Mesendoderm (in vitro differentiated cells): ENCODE results near the gene HESX1.

Experiments used
- DNase-seq: peaks from one replicate; pipeline ENCODE4 v3.0.0; 2013
- H2AK5ac ChIP-seq: 2 replicates; pipeline ENCODE4 v1.6.1; 2013; ENCODE audit warnings: low read length, inconsistent platforms
- H2BK120ac ChIP-seq: 2 replicates; pipeline ENCODE4 v1.6.1; 2013; ENCODE audit warnings: low read depth, mild to moderate bottlenecking, low read length, moderate library complexity, mixed read lengths
- H2BK15ac ChIP-seq: replicated peaks from 2 replicates; pipeline ENCODE4 v1.6.1; 2013; ENCODE audit warnings: low read depth, mild to moderate bottlenecking, moderate library complexity
- H2BK5ac ChIP-seq: 2 replicates; pipeline ENCODE4 v1.6.1; 2013; ENCODE audit warnings: low read length, inconsistent platforms
- H3K18ac ChIP-seq: 2 replicates; pipeline ENCODE4 v1.6.1; 2013; ENCODE audit warnings: mild to moderate bottlenecking, low read length, mixed read lengths
- H3K23ac ChIP-seq: one replicate; pipeline ENCODE4 v1.6.1; 2013; ENCODE audit warnings: low read length
- H3K27ac ChIP-seq: 2 replicates; pipeline ENCODE4 v1.5.1; 2013; ENCODE audit warnings: low read depth, mild to moderate bottlenecking, inconsistent platforms, low read length, moderate library complexity
- H3K27me3 ChIP-seq: 2 replicates; pipeline ENCODE4 v1.6.1; 2013; ENCODE audit warnings: low read length, control low read depth, mild to moderate bottlenecking, inconsistent platforms; ENCODE audit not compliant: insufficient read depth, poor library complexity
- H3K36me3 ChIP-seq: 2 replicates; pipeline ENCODE4 v1.6.1; 2013; ENCODE audit warnings: low read length, inconsistent platforms; ENCODE audit not compliant: control insufficient read depth, insufficient read depth
- H3K4ac ChIP-seq: one replicate; pipeline ENCODE4 v1.6.1; 2013; ENCODE audit warnings: low read depth, mild to moderate bottlenecking, low read length, moderate library complexity
- H3K4me1 ChIP-seq: 2 replicates; pipeline ENCODE4 v1.6.1; 2013; ENCODE audit warnings: low read depth, low read length, inconsistent platforms; ENCODE audit not compliant: control insufficient read depth
- H3K4me2 ChIP-seq: 2 replicates; pipeline ENCODE4 v1.6.1; 2013; ENCODE audit warnings: low read length
- H3K4me3 ChIP-seq: 2 replicates; pipeline ENCODE4 v1.5.1; 2013; ENCODE audit warnings: mild to moderate bottlenecking, low read length
- H3K56ac ChIP-seq: one replicate; pipeline ENCODE4 v1.6.1; 2013; ENCODE audit warnings: low read length
- H3K79me1 ChIP-seq: 2 replicates; pipeline ENCODE4 v1.6.1; 2013; ENCODE audit warnings: low read length, inconsistent platforms
- H3K79me2 ChIP-seq: 2 replicates; pipeline ENCODE4 v1.6.1; 2013; ENCODE audit warnings: mild to moderate bottlenecking, low read length; ENCODE audit not compliant: control insufficient read depth, insufficient read depth
- H3K9ac ChIP-seq: 2 replicates; pipeline ENCODE4 v1.6.1; 2013; ENCODE audit warnings: low read length, inconsistent platforms
- H4K5ac ChIP-seq: one replicate; pipeline ENCODE4 v1.6.1; 2013; ENCODE audit warnings: low read length
- H4K8ac ChIP-seq: one replicate; pipeline ENCODE4 v1.6.1; 2013; ENCODE audit warnings: low read depth, mild to moderate bottlenecking, control low read depth, low read length, moderate library complexity
- WGBS: extraction: QIAGEN DNeasy Blood & Tissue Kit; methylation state at CpG from one replicate; pipeline ENCODE4 v1.1.7; 2013; ENCODE audit warnings: low lambda C conversion rate, missing lambda C conversion rate; ENCODE audit not compliant: insufficient coverage; ENCODE audit errors: extremely low coverage; 5-methylcytosine and 5-hydroxymethylcytosine counted together

Gene HESX1

DNA sequence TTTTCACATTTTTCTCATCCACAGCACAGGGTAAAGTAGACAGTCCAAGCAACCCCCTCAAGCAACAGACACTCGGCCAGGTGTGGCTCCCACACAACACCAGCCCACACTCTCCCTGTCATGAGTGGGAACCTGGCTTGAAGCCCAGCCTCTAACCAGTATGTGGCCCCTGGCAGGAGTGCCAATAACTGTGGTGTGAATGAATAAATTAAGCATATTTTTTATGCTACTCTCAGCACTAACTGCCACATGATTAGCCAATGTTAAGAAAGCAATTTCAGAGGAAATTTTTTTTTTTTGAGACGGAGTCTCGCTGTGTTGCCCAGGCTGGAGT, 44.5 kb downstream of the HESX1 start:
- peak overlapping the region; percentile 72 for H4K5ac ChIP-seq
- peaks cover 43% of the 10 kb centered on the region for H3K4me1 ChIP-seq
- H3K18ac ChIP-seq, result peak overlapping the region; percentile 13
- H3K4me2 ChIP-seq, result peak overlapping the region; percentile 4
- no peak overlapping the region for H2AK5ac ChIP-seq
- no peak for DNase-seq
- no peak overlapping the region for H2BK15ac ChIP-seq
- H3K27ac ChIP-seq, result no peak overlapping the region
- H2BK5ac ChIP-seq, result no peak overlapping the region
- no peaks in the 10 kb centered on the region for H3K36me3 ChIP-seq
- H4K8ac ChIP-seq, result no peak overlapping the region
- H3K9ac ChIP-seq, result peak overlapping the region; percentile 49
- H3K23ac ChIP-seq, result peak overlapping the region; percentile 94
- no peak overlapping the region for H2BK120ac ChIP-seq
- H3K27me3 ChIP-seq, result no peaks in the 10 kb centered on the region
- WGBS, result no CpG with 5 or more reads among the region's 3 CpGs
- H3K79me2 ChIP-seq, result peaks cover 73% of the 10 kb centered on the region
- peak overlapping the region; percentile 65 for H3K56ac ChIP-seq
- no peak overlapping the region for H3K4me3 ChIP-seq
- H3K79me1 ChIP-seq, result peaks cover 17% of the 10 kb centered on the region
- no peak overlapping the region for H3K4ac ChIP-seq

DNA sequence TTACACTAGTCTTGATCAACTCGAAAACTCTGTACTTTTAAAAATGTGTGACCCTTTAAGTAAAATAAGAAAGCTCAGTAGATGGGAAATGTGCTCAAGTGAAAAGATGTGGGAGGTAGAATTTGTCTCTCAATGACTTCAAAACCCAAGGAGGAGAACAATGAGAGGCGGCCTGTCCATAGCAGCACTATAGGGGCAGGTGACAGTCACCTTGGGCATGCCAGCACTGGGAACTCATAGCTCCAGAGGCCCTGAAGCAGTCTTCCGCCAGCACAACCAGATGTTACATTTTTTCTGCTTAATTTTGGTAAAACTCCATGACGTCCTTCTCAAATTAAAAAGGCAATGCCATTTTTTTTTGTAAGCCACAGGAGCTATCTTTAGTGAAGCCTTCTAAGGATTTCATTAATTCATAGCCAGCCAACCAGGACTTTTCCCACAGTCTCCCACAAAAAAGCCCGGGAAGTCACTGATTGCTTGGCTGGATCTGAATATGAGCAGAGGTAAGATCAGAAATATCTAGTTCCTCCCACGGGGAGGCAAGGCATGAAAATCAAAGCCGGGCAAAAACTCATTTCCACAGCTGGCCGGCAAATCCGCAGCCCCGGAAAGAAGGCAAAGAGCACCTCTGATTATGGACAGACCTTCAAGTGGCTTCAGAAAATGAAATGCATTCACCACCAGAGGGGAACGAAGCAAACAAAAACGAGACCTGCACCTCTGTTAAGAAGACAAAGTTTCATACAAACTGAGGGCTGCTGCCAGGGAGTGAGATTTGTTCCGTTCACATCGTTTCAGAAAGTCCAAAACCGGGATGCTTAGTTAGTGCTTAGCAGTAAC, 45.1 kb downstream of the HESX1 start:
- DNase-seq, result no peak
- H3K4me1 ChIP-seq, result peaks cover 41% of the 10 kb centered on the region

DNA sequence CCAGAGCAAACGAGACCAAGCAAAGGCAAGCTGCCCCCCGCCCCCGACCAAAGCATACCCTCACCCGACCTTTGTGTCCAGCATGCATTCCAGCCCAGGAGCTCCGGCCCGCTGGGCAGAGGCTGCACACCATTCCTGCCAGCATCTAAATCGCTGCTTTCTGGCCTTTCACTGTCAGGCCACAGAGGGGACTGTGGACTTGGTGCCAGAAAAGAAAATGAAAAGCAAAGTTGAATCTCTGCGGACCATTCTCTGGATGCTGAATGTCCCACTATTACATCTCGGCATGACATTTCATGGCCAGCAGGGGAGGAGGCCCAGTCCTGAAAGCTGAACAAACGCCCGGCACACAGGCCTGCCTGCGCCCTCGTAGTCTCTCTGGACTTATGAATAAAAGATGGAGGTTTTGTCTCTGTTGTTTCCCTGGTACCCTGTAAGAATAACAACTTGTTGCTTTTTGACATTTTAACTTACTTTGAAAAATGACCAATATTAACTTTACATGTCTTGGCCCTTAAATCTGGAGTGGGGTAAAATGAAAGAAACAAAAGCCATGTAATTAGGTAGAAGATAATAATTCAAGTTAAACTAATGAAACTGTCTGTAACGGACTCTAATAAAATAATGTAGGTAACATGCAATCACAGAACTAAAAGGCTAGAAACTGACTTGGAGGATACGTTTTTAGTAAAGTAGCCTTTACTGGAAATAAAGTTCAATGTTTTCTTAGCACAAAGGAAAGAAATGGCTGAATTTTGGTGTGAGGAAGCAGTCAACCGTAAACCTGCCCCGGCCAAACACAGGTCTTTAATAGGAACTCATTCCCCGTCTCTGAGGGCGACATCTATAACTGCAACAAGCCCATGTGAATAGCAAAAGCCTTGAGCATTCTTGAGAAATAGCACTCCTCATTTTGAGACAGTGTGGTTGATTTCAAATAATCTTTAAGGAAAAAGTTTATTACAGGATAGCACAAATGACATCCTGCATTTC, 47.3 kb downstream of the HESX1 start:
- Histone ChIP-seq H3K27ac (peak overlapping the region; percentile 33), H3K36me3 (peaks cover 4% of the 10 kb centered on the region), H3K79me2 (peaks cover 84% of the 10 kb centered on the region), H2AK5ac (no peak overlapping the region), H3K4me2 (no peak overlapping the region), H3K9ac (peak overlapping the region; percentile 17), H3K4me3 (no peak overlapping the region), H3K4ac (no peak overlapping the region), H4K8ac (no peak overlapping the region), H2BK120ac (no peak overlapping the region), H3K56ac (peak overlapping the region; percentile 62), H3K27me3 (no peaks in the 10 kb centered on the region), H4K5ac (no peak overlapping the region), H3K18ac (peak overlapping the region; percentile 15), H2BK15ac (no peak overlapping the region), H3K23ac (no peak overlapping the region), H2BK5ac (no peak overlapping the region), H3K79me1 (peaks cover 29% of the 10 kb centered on the region), H3K4me1 (peaks cover 33% of the 10 kb centered on the region)
- no peak for DNase-seq
- WGBS, result no CpG with 5 or more reads among the region's 19 CpGs

More for the DNA sequence above, 45.1 kb downstream of the HESX1 start:
- Histone ChIP-seq H3K56ac (peak overlapping the region; percentile 65), H3K27ac (no peak overlapping the region), H4K5ac (peak overlapping the region; percentile 72), H3K4ac (no peak overlapping the region), H3K79me1 (peaks cover 21% of the 10 kb centered on the region), H3K79me2 (peaks cover 79% of the 10 kb centered on the region), H4K8ac (no peak overlapping the region), H3K27me3 (no peaks in the 10 kb centered on the region), H3K36me3 (no peaks in the 10 kb centered on the region), H3K23ac (peak overlapping the region; percentile 94), H3K18ac (peak overlapping the region; percentile 13), H2BK15ac (no peak overlapping the region), H2BK120ac (no peak overlapping the region), H3K9ac (peak overlapping the region; percentile 49), H2AK5ac (no peak overlapping the region), H2BK5ac (no peak overlapping the region), H3K4me2 (peak overlapping the region; percentile 4), H3K4me3 (no peak overlapping the region)
- no CpG with 5 or more reads among the region's 15 CpGs for WGBS

DNA sequence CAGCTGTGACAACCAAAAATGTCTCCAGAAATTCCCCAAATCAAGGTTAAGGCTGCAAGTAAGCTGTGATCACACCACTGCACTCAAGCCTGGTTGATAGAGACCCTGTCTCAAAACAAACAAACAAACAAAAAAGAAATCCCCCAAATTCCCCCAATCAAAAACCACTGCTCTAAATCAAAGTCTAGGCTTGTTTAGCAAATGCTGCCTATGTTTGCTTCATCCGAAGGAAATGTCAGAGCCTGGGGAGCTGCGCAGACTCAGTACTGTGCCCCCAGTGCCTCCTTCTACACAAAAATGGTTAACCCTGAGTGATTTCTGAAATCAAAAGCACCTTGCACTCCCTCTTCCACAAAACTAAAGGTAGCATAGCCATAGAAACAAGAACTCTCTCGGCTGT, 48.0 kb downstream of the HESX1 start:
- peak overlapping the region; percentile 33 for H3K27ac ChIP-seq
- H2AK5ac ChIP-seq, result no peak overlapping the region
- H3K23ac ChIP-seq, result no peak overlapping the region
- no peak overlapping the region for H3K4me3 ChIP-seq
- H3K27me3 ChIP-seq, result no peaks in the 10 kb centered on the region
- peaks cover 27% of the 10 kb centered on the region for H3K4me1 ChIP-seq
- H3K56ac ChIP-seq, result peak overlapping the region; percentile 62
- no peak overlapping the region for H2BK120ac ChIP-seq
- H3K4ac ChIP-seq, result no peak overlapping the region
- no peak overlapping the region for H2BK5ac ChIP-seq
- no peak for DNase-seq
- H3K79me2 ChIP-seq, result peaks cover 82% of the 10 kb centered on the region
- WGBS, result no CpG with 5 or more reads among the region's 3 CpGs
- H2BK15ac ChIP-seq, result no peak overlapping the region
- H3K4me2 ChIP-seq, result no peak overlapping the region
- H3K36me3 ChIP-seq, result peaks cover 5% of the 10 kb centered on the region
- H4K5ac ChIP-seq, result no peak overlapping the region
- H3K79me1 ChIP-seq, result peaks cover 30% of the 10 kb centered on the region
- peak overlapping the region; percentile 17 for H3K9ac ChIP-seq
- H4K8ac ChIP-seq, result no peak overlapping the region
- H3K18ac ChIP-seq, result peak overlapping the region; percentile 15

DNA sequence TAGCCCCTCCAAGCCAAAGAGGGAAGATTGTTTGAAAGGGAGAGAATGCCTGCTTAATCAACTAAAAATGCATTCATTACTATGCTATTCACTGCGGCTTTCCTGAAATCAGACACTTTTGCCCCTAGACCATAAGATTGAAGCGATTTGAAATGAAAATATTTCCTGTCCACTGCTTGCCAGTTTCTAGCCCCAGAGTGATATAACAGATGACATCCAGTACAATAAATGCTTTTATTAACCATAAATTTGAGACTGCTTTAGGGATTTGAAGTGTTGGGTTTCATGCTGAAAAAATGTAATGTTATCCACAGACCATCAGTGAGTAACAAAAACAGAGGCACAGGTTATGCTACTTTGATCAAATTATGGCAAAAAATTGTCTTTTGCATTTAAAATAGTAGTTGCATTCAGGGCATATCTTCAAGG, 48.7 kb downstream of the HESX1 start:
- H4K8ac ChIP-seq, result no peak overlapping the region
- H3K4me2 ChIP-seq, result no peak overlapping the region
- H2AK5ac ChIP-seq, result no peak overlapping the region
- H4K5ac ChIP-seq, result no peak overlapping the region
- H3K79me1 ChIP-seq, result peaks cover 27% of the 10 kb centered on the region
- no CpG with 5 or more reads among the region's 2 CpGs for WGBS
- no peak overlapping the region for H3K4ac ChIP-seq
- no peak for DNase-seq
- peaks cover 22% of the 10 kb centered on the region for H3K4me1 ChIP-seq
- H3K27ac ChIP-seq, result no peak overlapping the region
- peaks cover 75% of the 10 kb centered on the region for H3K79me2 ChIP-seq
- H3K4me3 ChIP-seq, result no peak overlapping the region
- H3K23ac ChIP-seq, result no peak overlapping the region
- no peak overlapping the region for H3K56ac ChIP-seq
- H3K18ac ChIP-seq, result no peak overlapping the region
- no peak overlapping the region for H2BK15ac ChIP-seq
- no peaks in the 10 kb centered on the region for H3K27me3 ChIP-seq
- no peak overlapping the region for H2BK120ac ChIP-seq
- no peak overlapping the region for H2BK5ac ChIP-seq
- peaks cover 5% of the 10 kb centered on the region for H3K36me3 ChIP-seq
- H3K9ac ChIP-seq, result no peak overlapping the region
